Adipocyte (in vitro differentiated cells): ENCODE results near the gene GBP4.
A peak's percentile ranks its signal among the peaks of the same experiment; 100 is the strongest.

Experiments used
- DNase-seq: peaks from one replicate; pipeline ENCODE4 v3.0.0-alpha.2; 2015; ENCODE audit warnings: low read depth
- H3K27me3 ChIP-seq: replicated peaks from 2 replicates; pipeline ENCODE4 v1.7.0; 2013; ENCODE audit warnings: mild to moderate bottlenecking, low read length, moderate library complexity; ENCODE audit not compliant: control insufficient read depth, insufficient read depth
- H3K36me3 ChIP-seq: 2 replicates; pipeline ENCODE4 v1.7.0; 2013; ENCODE audit warnings: low read length, mild to moderate bottlenecking, moderate library complexity; ENCODE audit not compliant: control insufficient read depth, insufficient read depth, severe bottlenecking
- H3K4me1 ChIP-seq: 2 replicates; pipeline ENCODE4 v1.7.0; 2013; ENCODE audit warnings: mild to moderate bottlenecking, low read length, moderate library complexity; ENCODE audit not compliant: control insufficient read depth, insufficient read depth
- H3K4me3 ChIP-seq: 2 replicates; pipeline ENCODE4 v1.7.0; 2013; ENCODE audit warnings: mild to moderate bottlenecking, low read length, moderate library complexity
- H3K9ac ChIP-seq: 2 replicates; pipeline ENCODE4 v1.7.0; 2013; ENCODE audit warnings: mild to moderate bottlenecking, low read length, moderate library complexity
- H3K9me3 ChIP-seq: 2 replicates; pipeline ENCODE4 v1.7.0; 2013; ENCODE audit warnings: mild to moderate bottlenecking, low read length, moderate library complexity; ENCODE audit not compliant: control insufficient read depth

Gene GBP4

GRCh38 chr1:89199525-89200031 is 836 bp upstream of the GBP4 start:
- no peak for DNase-seq
- Histone ChIP-seq H3K9ac (no peak overlapping the region), H3K36me3 (no peaks in the 10 kb centered on the region), H3K4me1 (peaks cover 3% of the 10 kb centered on the region), H3K27me3 (no peaks in the 10 kb centered on the region), H3K4me3 (no peak overlapping the region), H3K9me3 (peaks cover 5% of the 10 kb centered on the region)

GRCh38 chr1:89198081-89198480 is 661 bp downstream of the GBP4 start:
- peaks cover 3% of the 10 kb centered on the region for H3K4me1 ChIP-seq
- H3K9ac ChIP-seq = no peak overlapping the region
- H3K9me3 ChIP-seq = no peaks in the 10 kb centered on the region
- no peaks in the 10 kb centered on the region for H3K36me3 ChIP-seq
- DNase-seq = peak; percentile 0
- no peaks in the 10 kb centered on the region for H3K27me3 ChIP-seq
- H3K4me3 ChIP-seq = peak overlapping the region; percentile 79

- no peak overlapping the region for H3K9ac ChIP-seq
- no peaks in the 10 kb centered on the region for H3K9me3 ChIP-seq
- DNase-seq = no peak
- no peaks in the 10 kb centered on the region for H3K36me3 ChIP-seq
- peaks cover 3% of the 10 kb centered on the region for H3K4me1 ChIP-seq
- H3K27me3 ChIP-seq = no peaks in the 10 kb centered on the region
- H3K4me3 ChIP-seq = no peak overlapping the region
Measured at GRCh38 chr1:89195476-89195875, 3.3 kb downstream of the GBP4 start.

- Histone ChIP-seq H3K9ac (no peak overlapping the region), H3K4me1 (no peaks in the 10 kb centered on the region), H3K4me3 (no peak overlapping the region), H3K27me3 (no peaks in the 10 kb centered on the region), H3K9me3 (no peaks in the 10 kb centered on the region), H3K36me3 (no peaks in the 10 kb centered on the region)
- DNase-seq = no peak
Measured at GRCh38 chr1:89191314-89191713, 7.4 kb downstream of the GBP4 start.

GRCh38 chr1:89190017-89190416 is 8.7 kb downstream of the GBP4 start:
- DNase-seq = no peak
- no peaks in the 10 kb centered on the region for H3K4me1 ChIP-seq
- H3K4me3 ChIP-seq = no peak overlapping the region
- no peaks in the 10 kb centered on the region for H3K9me3 ChIP-seq
- no peak overlapping the region for H3K9ac ChIP-seq
- H3K36me3 ChIP-seq = no peaks in the 10 kb centered on the region
- no peaks in the 10 kb centered on the region for H3K27me3 ChIP-seq

GRCh38 chr1:89179343-89179742 is 19.4 kb downstream of the GBP4 start:
- Histone ChIP-seq H3K27me3 (no peaks in the 10 kb centered on the region), H3K9ac (no peak overlapping the region), H3K9me3 (peaks cover 8% of the 10 kb centered on the region), H3K36me3 (no peaks in the 10 kb centered on the region), H3K4me3 (no peak overlapping the region), H3K4me1 (no peaks in the 10 kb centered on the region)
- no peak for DNase-seq

GRCh38 chr1:89176971-89177370 is 21.8 kb downstream of the GBP4 start:
- Histone ChIP-seq H3K9me3 (no peaks in the 10 kb centered on the region), H3K4me3 (no peak overlapping the region), H3K4me1 (no peaks in the 10 kb centered on the region), H3K27me3 (no peaks in the 10 kb centered on the region), H3K9ac (no peak overlapping the region), H3K36me3 (no peaks in the 10 kb centered on the region)
- DNase-seq = peak; percentile 11

GRCh38 chr1:89175601-89176256 is 23.0 kb downstream of the GBP4 start, which contains the start of gene GBP7:
Gene GBP7, minus strand, starts transcription at chr1:89176003. Its CDS starts 4,068 bp downstream, at chr1:89171935.
- Histone ChIP-seq H3K9me3 (no peaks in the 10 kb centered on the region), H3K9ac (no peak within 1 kb of the TSS), H3K4me1 (no peaks in the 10 kb centered on the region), H3K4me3 (no peak within 1 kb of the TSS), H3K27me3 (no peaks in the 10 kb centered on the region), H3K36me3 (no peaks in the 10 kb centered on the region)
- DNase-seq = no peak

- no peak for DNase-seq
- no peak overlapping the region for H3K9ac ChIP-seq
- no peak overlapping the region for H3K4me3 ChIP-seq
- H3K9me3 ChIP-seq = no peaks in the 10 kb centered on the region
- no peaks in the 10 kb centered on the region for H3K4me1 ChIP-seq
- no peaks in the 10 kb centered on the region for H3K36me3 ChIP-seq
- no peaks in the 10 kb centered on the region for H3K27me3 ChIP-seq
Measured at GRCh38 chr1:89174491-89174890, 24.3 kb downstream of the GBP4 start.

- no peaks in the 10 kb centered on the region for H3K27me3 ChIP-seq
- no peaks in the 10 kb centered on the region for H3K36me3 ChIP-seq
- H3K4me3 ChIP-seq = no peak overlapping the region
- H3K9me3 ChIP-seq = no peaks in the 10 kb centered on the region
- DNase-seq = no peak
- H3K9ac ChIP-seq = no peak overlapping the region
- no peaks in the 10 kb centered on the region for H3K4me1 ChIP-seq
Measured at GRCh38 chr1:89172468-89173143, 26.1 kb downstream of the GBP4 start.

- H3K36me3 ChIP-seq = no peaks in the 10 kb centered on the region
- H3K4me1 ChIP-seq = peaks cover 7% of the 10 kb centered on the region
- no peak overlapping the region for H3K9ac ChIP-seq
- no peak overlapping the region for H3K4me3 ChIP-seq
- DNase-seq = no peak
- no peaks in the 10 kb centered on the region for H3K27me3 ChIP-seq
- H3K9me3 ChIP-seq = no peaks in the 10 kb centered on the region
Measured at GRCh38 chr1:89171067-89171438, 27.7 kb downstream of the GBP4 start.
